Measurements from ENCODE around the gene ACRBP. TPM values are rescaled to one million over a fixed set of nuclear protein-coding genes. Genes with fewer than 3 reads are reported as not detected.
A peak's percentile ranks its signal among the peaks of the same experiment; 100 is the strongest.

The ACRBP gene
- total and polyA plus RNA-seq, 2 donors (not counting 3 experiments of a cell fraction or from before 2014, with no cell fraction given), result 1.3 to 5.7 TPM

DNA sequence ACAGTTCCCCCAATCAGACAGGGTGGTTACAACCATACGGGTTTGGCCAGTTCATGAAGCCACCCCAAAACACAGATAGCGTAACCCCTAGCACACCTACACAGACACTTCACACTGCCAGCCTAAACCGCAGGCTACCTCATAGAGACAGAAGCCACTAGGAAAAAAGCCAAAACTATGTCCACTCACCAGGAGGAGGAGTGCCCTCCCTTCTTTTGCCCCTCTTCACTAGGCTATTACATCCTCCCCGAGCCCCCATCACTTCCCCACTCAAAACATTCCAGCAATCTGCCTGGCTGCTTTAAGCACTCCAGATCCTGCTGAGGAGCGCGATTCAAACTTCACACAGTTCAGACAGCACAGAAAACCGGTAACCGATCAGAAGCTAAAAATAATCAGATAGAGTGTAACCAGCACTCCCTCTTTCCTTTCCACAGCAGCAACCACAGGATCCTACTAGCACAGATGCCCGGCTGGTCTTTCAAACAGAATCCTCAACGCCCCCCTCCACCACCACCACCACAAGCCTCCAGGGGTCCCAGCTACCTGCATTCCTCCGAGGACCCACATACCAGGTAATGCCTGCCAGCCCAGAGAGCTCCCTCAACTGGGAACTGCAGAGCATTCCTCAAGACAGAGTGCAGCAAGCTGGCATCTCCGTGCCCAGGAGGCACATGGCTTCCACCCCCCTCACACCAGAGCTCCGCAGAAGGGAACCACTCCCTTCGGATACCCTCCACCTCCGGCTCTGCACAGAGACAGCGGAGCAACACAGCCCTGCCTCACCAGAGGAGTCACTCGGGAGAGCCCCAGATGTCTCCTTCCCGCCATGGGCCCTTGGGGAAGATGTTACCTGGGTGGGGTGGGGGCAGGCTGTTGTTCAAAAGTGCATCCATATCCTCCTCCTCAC lies 41.6 kb downstream of the ACRBP start:
- peak overlapping the region; percentile 26 for H2AFZ ChIP-seq (ENCODE audit: low read depth, low read length)
- TF ChIP-seq, protein P1, sequence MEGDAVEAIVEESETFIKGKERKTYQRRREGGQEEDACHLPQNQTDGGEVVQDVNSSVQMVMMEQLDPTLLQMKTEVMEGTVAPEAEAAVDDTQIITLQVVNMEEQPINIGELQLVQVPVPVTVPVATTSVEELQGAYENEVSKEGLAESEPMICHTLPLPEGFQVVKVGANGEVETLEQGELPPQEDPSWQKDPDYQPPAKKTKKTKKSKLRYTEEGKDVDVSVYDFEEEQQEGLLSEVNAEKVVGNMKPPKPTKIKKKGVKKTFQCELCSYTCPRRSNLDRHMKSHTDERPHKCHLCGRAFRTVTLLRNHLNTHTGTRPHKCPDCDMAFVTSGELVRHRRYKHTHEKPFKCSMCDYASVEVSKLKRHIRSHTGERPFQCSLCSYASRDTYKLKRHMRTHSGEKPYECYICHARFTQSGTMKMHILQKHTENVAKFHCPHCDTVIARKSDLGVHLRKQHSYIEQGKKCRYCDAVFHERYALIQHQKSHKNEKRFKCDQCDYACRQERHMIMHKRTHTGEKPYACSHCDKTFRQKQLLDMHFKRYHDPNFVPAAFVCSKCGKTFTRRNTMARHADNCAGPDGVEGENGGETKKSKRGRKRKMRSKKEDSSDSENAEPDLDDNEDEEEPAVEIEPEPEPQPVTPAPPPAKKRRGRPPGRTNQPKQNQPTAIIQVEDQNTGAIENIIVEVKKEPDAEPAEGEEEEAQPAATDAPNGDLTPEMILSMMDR (IDR thresholded peaks at IDR 0.05; ENCODE audit: extremely low read depth in 1 of 2, insufficient read depth in 1 of 2, low read depth in 1 of 2, low read length in 2 of 2), result no peak
- TF ChIP-seq POLR2AphosphoS5 (IDR thresholded peaks at IDR 0.05; ENCODE audit: insufficient read depth, low read depth, low read length) (no peak), FOS (IDR thresholded peaks at IDR 0.05; ENCODE audit: borderline replicate concordance, insufficient read depth, low read length) (no peak), MYC (IDR thresholded peaks at IDR 0.05; ENCODE audit: low read depth, low read length) (no peak), JUN (IDR thresholded peaks at IDR 0.05; ENCODE audit: borderline replicate concordance, insufficient read depth, insufficient read length, low read depth) (no peak), GATA2 (IDR thresholded peaks at IDR 0.05; ENCODE audit: insufficient read depth, insufficient read length, low read depth, low read length) (no peak), POLR2A (IDR thresholded peaks at IDR 0.05; ENCODE audit: low read depth, low read length) (no peak), EZH2 (IDR thresholded peaks at IDR 0.05; ENCODE audit: borderline replicate concordance, low read depth, low read length, severe bottlenecking) (no peak)
- TF ChIP-seq, protein P2, sequence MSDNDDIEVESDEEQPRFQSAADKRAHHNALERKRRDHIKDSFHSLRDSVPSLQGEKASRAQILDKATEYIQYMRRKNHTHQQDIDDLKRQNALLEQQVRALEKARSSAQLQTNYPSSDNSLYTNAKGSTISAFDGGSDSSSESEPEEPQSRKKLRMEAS (IDR thresholded peaks at IDR 0.05; ENCODE audit: insufficient read depth, insufficient read length), result no peak
- dilution Hi-C loops (cut with MboI; ENCODE audit: extremely low pct_ligation_motif_present, low sequenced_read_pairs) (no loop called here), intact Hi-C loops (cut with micrococcal nuclease) (loop anchor here (2.0 kb wide), 2 partner anchors 37 to 161 kb away; partner anchors contain the start of genes NOP2 and PTMS)
- DNase-seq (ENCODE audit: low read depth, low spot score) (peak; percentile 15), FAIRE-seq (peak; percentile 54)
- H3K4me2 ChIP-seq (ENCODE audit: insufficient read depth, low read length), result peak overlapping the region; percentile 91
- no peaks in the 10 kb centered on the region for H3K9me1 ChIP-seq (replicated peaks; ENCODE audit: control insufficient read depth, extremely low read depth, insufficient read depth, low read length)
- peaks cover 18 to 20% of the 10 kb centered on the region in 2 experiments for H3K36me3 ChIP-seq (ENCODE audit: control insufficient read depth in 2 of 2, extremely low read depth in 1 of 2, insufficient read depth in 2 of 2, low read length in 2 of 2)
- H3K79me2 ChIP-seq (ENCODE audit: control insufficient read depth, insufficient read depth, low read length), result peaks cover 48% of the 10 kb centered on the region
- no TSS peak for BruUV-seq (replicated peaks)
- peak overlapping the region; percentile 78 to 97 (median 87) for H3K4me3 ChIP-seq (replicated peaks in 1 of 3; ENCODE audit: insufficient read depth in 1 of 3, low read depth in 1 of 3, low read length in 3 of 3)
- H3K9me3 ChIP-seq (replicated peaks; ENCODE audit: control insufficient read depth, insufficient read depth, low read length), result no peaks in the 10 kb centered on the region
- CTCF ChIA-PET, result interaction anchor here (0.8 to 1.5 kb wide), 7 partner anchors 8 to 161 kb away, joined by 3 to 6 read pairs (median 4); partner anchors contain the start of gene NOP2
- H3K9ac ChIP-seq (replicated peaks; ENCODE audit: extremely low read depth, insufficient read depth, low read length), result peak overlapping the region; percentile 43
- POLR2A ChIA-PET, result interaction anchor here (0.9 kb wide), 1 partner anchor 84 kb away, joined by 3 read pairs; the partner anchor contains the start of gene ZNF384
- no peaks in the 10 kb centered on the region for H4K20me1 ChIP-seq (replicated peaks; ENCODE audit: control insufficient read depth, extremely low read depth, insufficient read depth, low read length)
- peak overlapping the region; percentile 62 for H3K27ac ChIP-seq (ENCODE audit: insufficient read depth, low read depth, low read length)
- no peaks in the 10 kb centered on the region for H3K27me3 ChIP-seq (ENCODE audit: control insufficient read depth in 2 of 2, insufficient read depth in 2 of 2, low read length in 2 of 2)
- H3K4me1 ChIP-seq (ENCODE audit: control insufficient read depth, extremely low read depth, insufficient read depth, low read length), result peaks cover 30% of the 10 kb centered on the region
